CD4-positive, CD25-positive, alpha-beta regulatory T cell (primary cell): ENCODE results near the gene CTNNA1. TPM values are rescaled to one million over a fixed set of nuclear protein-coding genes. Genes with fewer than 3 reads are reported as not detected.

Experiments
- ATAC-seq, 2 donors: fragments of 150-1000 bp; cut with Tn5 transposase; one replicate each; pipeline ENCODE4 v1.10.0; 2021; ENCODE audit warnings: low read depth in 2 of 2, moderate number of reproducible peaks in 2 of 2, moderate library complexity in 1 of 2
- DNase-seq, 3 donors: peaks; one replicate each; pipeline versions ENCODE4 v3.0.0 to v3.0.0-alpha.2; 2012 to 2022; ENCODE audit warnings: mixed read lengths in 1 of 3
- H3K27ac ChIP-seq: one replicate; pipeline ENCODE4 v1.7.0; 2013; ENCODE audit warnings: mild to moderate bottlenecking, low read length; ENCODE audit not compliant: insufficient read depth, poor library complexity, severe bottlenecking
- H3K27me3 ChIP-seq: one replicate; pipeline ENCODE4 v1.7.0; 2013; ENCODE audit warnings: low read length; ENCODE audit not compliant: control insufficient read depth, insufficient read depth
- H3K36me3 ChIP-seq: one replicate; pipeline ENCODE4 v1.7.0; 2013; ENCODE audit warnings: mild to moderate bottlenecking, low read length, moderate library complexity; ENCODE audit not compliant: control insufficient read depth, insufficient read depth
- H3K4me1 ChIP-seq: 2 replicates; pipeline ENCODE4 v1.7.0; 2013; ENCODE audit warnings: mild to moderate bottlenecking, low read length; ENCODE audit not compliant: insufficient read depth, control insufficient read depth, poor library complexity, severe bottlenecking
- H3K4me3 ChIP-seq: one replicate; pipeline ENCODE4 v1.7.0; 2013; ENCODE audit warnings: low read depth, mild to moderate bottlenecking, low read length, moderate library complexity
- H3K9me3 ChIP-seq, 2 experiments: 1 replicate in 1 of 2; 2 replicates in 1 of 2; pipeline ENCODE4 v1.7.0; 2013; ENCODE audit warnings: low read length in 2 of 2, mild to moderate bottlenecking in 1 of 2, moderate library complexity in 1 of 2; ENCODE audit not compliant: control insufficient read depth in 2 of 2
- H3K27ac Mint-ChIP-seq, 3 donors: one replicate each; pipeline ENCODE4 v1.8.0; 2020 to 2022; ENCODE audit warnings: mild to moderate bottlenecking in 3 of 3, mixed read lengths in 3 of 3, moderate library complexity in 2 of 3
- H3K27me3 Mint-ChIP-seq: one replicate; pipeline ENCODE4 v1.8.0; 2022; ENCODE audit warnings: mild to moderate bottlenecking, mixed read lengths
- H3K36me3 Mint-ChIP-seq: one replicate; pipeline ENCODE4 v1.8.0; 2020; ENCODE audit warnings: mixed read lengths
- H3K4me1 Mint-ChIP-seq, 4 donors: one replicate each; pipeline ENCODE4 v1.8.0; 2020 to 2022; ENCODE audit warnings: mixed read lengths in 4 of 4, mild to moderate bottlenecking in 1 of 4
- H3K4me3 Mint-ChIP-seq, 4 donors: one replicate each; pipeline ENCODE4 v1.8.0; 2020 to 2022; ENCODE audit warnings: mild to moderate bottlenecking in 4 of 4, mixed read lengths in 4 of 4, moderate library complexity in 3 of 4
- H3K9me3 Mint-ChIP-seq, 7 donors: one replicate each; pipeline ENCODE4 v1.8.0; 2020 to 2022; ENCODE audit warnings: mixed read lengths in 7 of 7, mild to moderate bottlenecking in 3 of 7, moderate library complexity in 2 of 7
- polyA plus RNA-seq, 4 donors: library from polyadenylated mRNA; unstranded; fragments of 300-500 nt; fragmentation: Illumina TruSeq; gene quantifications; one replicate each; pipeline ENCODE4 v1.2.3, GENCODE V29; 2021
- total RNA-seq: library from RNA; stranded (reverse); gene quantifications from one replicate; pipeline ENCODE4 v1.2.3, GENCODE V29; 2022

CTNNA1 gene
- total and polyA plus RNA-seq, 5 donors from 2014 or later: 8.9 to 48.6 (median 13.5) TPM

DNA sequence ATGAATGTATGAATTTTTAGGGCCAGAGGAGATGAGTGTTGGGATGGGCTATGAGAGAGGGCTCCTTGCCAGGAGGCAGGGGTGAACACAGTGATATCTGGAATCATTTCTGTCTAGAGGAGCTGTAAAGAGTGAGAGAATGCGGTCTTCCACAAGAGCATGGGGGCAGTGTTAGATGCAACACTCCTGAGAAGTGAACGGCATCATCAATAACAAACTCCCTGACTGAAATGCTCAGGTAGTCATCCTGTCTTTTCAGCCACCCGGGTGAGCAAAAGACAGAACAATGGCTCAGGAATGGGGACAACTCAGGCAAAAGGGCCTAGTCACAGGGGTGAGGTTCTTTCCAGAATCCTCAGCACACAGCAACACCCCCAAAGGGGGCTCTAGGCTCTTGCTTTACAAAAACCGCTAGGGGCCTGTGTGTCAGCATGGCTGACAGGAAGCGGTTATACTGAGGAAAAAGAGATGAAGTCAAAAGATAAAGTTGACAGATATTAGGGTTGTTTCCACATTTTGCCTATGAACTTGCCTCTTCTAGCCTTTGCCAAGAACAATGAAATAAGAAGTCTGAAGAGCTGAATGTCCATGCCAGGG is 226.6 kb downstream of the CTNNA1 start:
- peak in 2 of 3 donors; percentile 34 to 63 for DNase-seq
- Histone ChIP-seq H3K27ac (no peak overlapping the region), H3K9me3 (no peaks in the 10 kb centered on the region), H3K27me3 (no peaks in the 10 kb centered on the region), H3K4me1 (peaks cover 8% of the 10 kb centered on the region), H3K36me3 (no peaks in the 10 kb centered on the region), H3K4me3 (peak overlapping the region; percentile 26)
- ATAC-seq: peak; percentile 35 to 50
- Mint-ChIP-seq H3K36me3 (peaks cover 17% of the 10 kb centered on the region), H3K9me3 (no peaks in the 10 kb centered on the region), H3K4me1 (peaks cover 5 to 33% (median 21%) of the 10 kb centered on the region in 4 donors), H3K27me3 (no peaks in the 10 kb centered on the region), H3K4me3 (peak overlapping the region; percentile 2 to 76 (median 24)), H3K27ac (peak overlapping the region; percentile 9 to 72 (median 71))

DNA sequence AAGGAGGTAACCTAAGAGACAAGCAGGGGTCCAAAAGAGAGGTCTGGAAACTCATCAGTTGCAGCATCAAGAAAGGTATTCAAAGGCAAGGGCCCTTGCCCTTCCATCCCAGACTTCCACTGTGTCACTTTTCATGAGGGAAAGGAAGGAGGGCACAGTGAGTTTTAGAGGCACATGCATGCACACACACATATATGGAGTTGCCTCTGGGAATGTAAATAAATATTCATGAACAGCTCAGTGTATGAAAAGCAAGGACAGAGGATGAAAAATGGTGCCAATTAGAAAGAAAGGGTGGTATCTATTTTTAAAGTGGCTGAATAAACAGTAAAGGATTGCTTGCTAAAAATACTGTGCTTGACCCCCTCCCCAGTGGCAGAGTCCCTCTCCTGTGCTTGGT is 227.2 kb downstream of the CTNNA1 start:
- H3K27me3 Mint-ChIP-seq: no peaks in the 10 kb centered on the region
- ATAC-seq: no peak
- peak overlapping the region; percentile 9 to 72 (median 71) for H3K27ac Mint-ChIP-seq

DNA sequence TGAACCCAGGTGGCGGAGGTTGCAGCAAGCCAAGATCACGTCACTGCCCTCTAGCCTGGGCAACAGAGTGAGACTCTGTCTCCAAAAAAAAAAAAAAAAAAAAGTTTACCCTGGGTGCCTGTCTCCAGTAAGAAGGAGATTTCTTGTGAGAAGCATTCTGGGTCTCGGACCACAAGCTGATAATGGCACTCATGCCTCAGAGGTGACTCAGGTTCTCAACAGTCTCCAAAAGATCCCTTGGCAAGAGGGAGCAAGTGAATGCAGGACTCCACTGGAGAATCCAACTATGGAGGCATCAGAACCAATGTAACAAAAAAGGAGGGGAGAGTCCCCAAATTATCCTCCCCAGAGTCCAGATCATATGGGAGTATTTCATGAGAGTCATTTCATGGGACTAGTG is 227.9 kb downstream of the CTNNA1 start:
- Mint-ChIP-seq H3K27ac (peak overlapping the region in 2 of 3 donors; percentile 9 to 26), H3K27me3 (no peaks in the 10 kb centered on the region), H3K36me3 (peaks cover 17% of the 10 kb centered on the region), H3K9me3 (no peaks in the 10 kb centered on the region), H3K4me3 (peak overlapping the region in 2 of 4 donors; percentile 47 to 48), H3K4me1 (peaks cover 5 to 33% (median 19%) of the 10 kb centered on the region in 4 donors)
- no peaks in the 10 kb centered on the region for H3K36me3 ChIP-seq
- no peak overlapping the region for H3K4me3 ChIP-seq
- peaks cover 8% of the 10 kb centered on the region for H3K4me1 ChIP-seq
- H3K9me3 ChIP-seq: no peaks in the 10 kb centered on the region
- ATAC-seq (no peak), DNase-seq (no peak)
- H3K27me3 ChIP-seq: no peaks in the 10 kb centered on the region
- no peak overlapping the region for H3K27ac ChIP-seq

More for the DNA sequence above, 227.2 kb downstream of the CTNNA1 start:
- Mint-ChIP-seq H3K4me3 (peak overlapping the region in 3 of 4 donors; percentile 2 to 76 (median 33)), H3K4me1 (peaks cover 5 to 33% (median 22%) of the 10 kb centered on the region in 4 donors), H3K36me3 (peaks cover 17% of the 10 kb centered on the region), H3K9me3 (no peaks in the 10 kb centered on the region)
- H3K4me3 ChIP-seq: peak overlapping the region; percentile 26
- no peak for DNase-seq
- peaks cover 8% of the 10 kb centered on the region for H3K4me1 ChIP-seq
- no peaks in the 10 kb centered on the region for H3K27me3 ChIP-seq
- no peaks in the 10 kb centered on the region for H3K9me3 ChIP-seq
- no peak overlapping the region for H3K27ac ChIP-seq
- no peaks in the 10 kb centered on the region for H3K36me3 ChIP-seq

DNA sequence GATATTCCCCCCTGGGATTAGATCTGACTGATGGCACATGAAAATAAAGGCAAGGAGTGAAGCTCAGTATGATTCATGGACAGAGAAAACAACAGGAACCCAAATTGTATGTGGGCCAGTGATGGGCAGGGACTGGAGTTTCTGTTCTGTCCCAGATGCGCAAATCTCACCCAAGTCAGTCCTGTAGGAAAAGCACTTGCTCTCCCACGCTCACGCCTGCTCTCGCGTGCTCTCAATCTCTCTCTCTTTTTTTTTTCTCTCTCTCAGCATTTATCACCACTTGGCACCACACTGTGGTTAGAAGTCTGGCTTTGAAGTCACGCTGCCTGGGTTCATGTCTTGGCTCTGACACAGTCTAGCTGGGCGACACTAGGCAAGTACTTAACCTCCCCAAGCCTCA is 228.4 kb downstream of the CTNNA1 start:
- Histone ChIP-seq H3K27me3 (no peaks in the 10 kb centered on the region), H3K4me3 (peak overlapping the region; percentile 8), H3K9me3 (no peaks in the 10 kb centered on the region), H3K27ac (no peak overlapping the region), H3K4me1 (peaks cover 8% of the 10 kb centered on the region), H3K36me3 (no peaks in the 10 kb centered on the region)
- peaks cover 5 to 33% (median 19%) of the 10 kb centered on the region in 4 donors for H3K4me1 Mint-ChIP-seq
- peaks cover 17% of the 10 kb centered on the region for H3K36me3 Mint-ChIP-seq
- no peak overlapping the region for H3K27ac Mint-ChIP-seq
- H3K4me3 Mint-ChIP-seq: peak overlapping the region in 2 of 4 donors; percentile 5 to 47
- DNase-seq (peak in 2 of 3 donors; percentile 5 to 52), ATAC-seq (peak in 1 of 2 donors; percentile 57)
- no peaks in the 10 kb centered on the region for H3K27me3 Mint-ChIP-seq
- no peaks in the 10 kb centered on the region for H3K9me3 Mint-ChIP-seq

DNA sequence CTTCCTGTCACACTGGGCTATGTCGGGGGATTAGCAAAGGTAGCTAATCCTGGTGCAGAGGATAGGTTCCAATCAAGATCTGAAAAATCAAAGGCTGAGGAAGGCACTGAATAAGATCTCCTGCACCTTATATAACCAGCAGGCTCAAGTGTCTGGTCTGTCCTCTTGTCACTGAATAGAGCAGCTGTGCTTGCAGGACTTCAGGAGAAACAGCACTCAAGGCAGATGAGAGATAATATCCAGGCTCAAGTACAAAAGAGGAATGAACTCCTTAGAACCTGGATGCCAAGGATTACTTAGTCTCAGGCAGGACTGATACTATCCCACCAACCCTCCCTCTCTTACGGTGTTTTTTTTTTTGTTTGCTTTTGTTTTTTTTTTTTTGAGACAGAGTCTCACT is 230.8 kb downstream of the CTNNA1 start:
- peaks cover 12% of the 10 kb centered on the region for H3K36me3 Mint-ChIP-seq
- peaks cover 0 to 1% (median 0%) of the 10 kb centered on the region in 7 donors for H3K9me3 Mint-ChIP-seq

More for the DNA sequence above, 230.8 kb downstream of the CTNNA1 start:
- H3K36me3 ChIP-seq: no peaks in the 10 kb centered on the region
- H3K9me3 ChIP-seq: no peaks in the 10 kb centered on the region
- Mint-ChIP-seq H3K4me3 (no peak overlapping the region), H3K4me1 (peaks cover 5 to 33% (median 19%) of the 10 kb centered on the region in 4 donors), H3K27ac (no peak overlapping the region), H3K27me3 (no peaks in the 10 kb centered on the region)
- H3K4me3 ChIP-seq: no peak overlapping the region
- H3K4me1 ChIP-seq: peaks cover 8% of the 10 kb centered on the region
- H3K27ac ChIP-seq: no peak overlapping the region
- H3K27me3 ChIP-seq: no peaks in the 10 kb centered on the region
- ATAC-seq: no peak
- no peak for DNase-seq

Other genes with a start within 250 kb of the CTNNA1 start
- gene ETF1, start 210.2 kb upstream of the CTNNA1 start, total RNA-seq: 170 TPM
- gene ETF1, start 210.2 kb upstream of the CTNNA1 start, polyA plus RNA-seq: 10 to 100 TPM; 25.9 to 44.3 (median 32.5) TPM
- gene HSPA9, start 178.0 kb upstream of the CTNNA1 start, total RNA-seq: 276 TPM
- gene HSPA9, start 178.0 kb upstream of the CTNNA1 start, polyA plus RNA-seq: 100 to 1,000 TPM; 113 to 129 (median 121) TPM
- not detected for gene LRRTM2, start 121.9 kb downstream of the CTNNA1 start, total RNA-seq
- under 1 TPM in 2 of 4 donors, not detected in 2; 0.07 to 0.11 TPM for gene LRRTM2, start 121.9 kb downstream of the CTNNA1 start, polyA plus RNA-seq